Osteoblast (primary cell): ENCODE results near the gene NELL1. TPM values are rescaled to one million over a fixed set of nuclear protein-coding genes. Genes with fewer than 3 reads are reported as not detected.

Source experiments
- DNase-seq: peaks from one replicate; pipeline ENCODE4 v3.0.0; 2011; ENCODE audit warnings: low spot score, mixed read lengths; ENCODE audit not compliant: insufficient read length; ENCODE audit errors: missing footprints
- H2AFZ ChIP-seq: 2 replicates; pipeline ENCODE4 v1.6.0; 2011; ENCODE audit warnings: mild to moderate bottlenecking, low read length
- H3K27ac ChIP-seq: 2 replicates; pipeline ENCODE4 v1.5.1; 2011; ENCODE audit warnings: mild to moderate bottlenecking, low read depth, low read length, moderate library complexity
- H3K27me3 ChIP-seq: 2 replicates; pipeline ENCODE4 v1.6.0; 2012; ENCODE audit warnings: mild to moderate bottlenecking, control low read depth, inconsistent platforms, low read length, moderate library complexity; ENCODE audit not compliant: insufficient read depth
- H3K36me3 ChIP-seq: 2 replicates; pipeline ENCODE4 v1.5.1; 2011; ENCODE audit warnings: mild to moderate bottlenecking, low read length, control low read depth, moderate library complexity; ENCODE audit not compliant: insufficient read depth
- H3K4me1 ChIP-seq: 2 replicates; pipeline ENCODE4 v1.5.1; 2011; ENCODE audit warnings: mild to moderate bottlenecking, low read length, control low read depth, moderate library complexity; ENCODE audit not compliant: insufficient read depth
- H3K4me2 ChIP-seq: 2 replicates; pipeline ENCODE4 v1.6.0; 2011; ENCODE audit warnings: mild to moderate bottlenecking, low read length; ENCODE audit not compliant: insufficient read depth
- H3K4me3 ChIP-seq: fragments of 200-600 bp; sonication (generic); 3 replicates; pipeline ENCODE4 v1.5.1; 2012; ENCODE audit warnings: mild to moderate bottlenecking, low read length, inconsistent platforms; ENCODE audit not compliant: insufficient read depth
- H3K79me2 ChIP-seq: 2 replicates; pipeline ENCODE4 v1.6.0; 2012; ENCODE audit warnings: mild to moderate bottlenecking, low read length, control low read depth, inconsistent platforms; ENCODE audit not compliant: insufficient read depth
- H3K9me3 ChIP-seq: 2 replicates; pipeline ENCODE4 v1.5.1; 2011; ENCODE audit warnings: low read depth, low read length, control low read depth
- H4K20me1 ChIP-seq: 2 replicates; pipeline ENCODE4 v1.6.0; 2012; ENCODE audit warnings: mild to moderate bottlenecking, low read length, control low read depth; ENCODE audit not compliant: insufficient read depth
- CTCF ChIP-seq: IDR thresholded peaks from 2 replicates; pipeline ENCODE4 v1.5.1; 2011; ENCODE audit warnings: mild to moderate bottlenecking, low read depth, low read length, moderate library complexity; ENCODE audit errors: extremely low read depth
- total RNA-seq: library from RNA; depleted of rRNA; stranded (reverse); fragments of >200 nt; gene quantifications from 2 replicates; pipeline ENCODE4 v1.2.3, GENCODE V29; 2012

Gene NELL1
- total RNA-seq, 1 donor: not detected

GRCh38 chr11:21446939-21447590, 777.7 kb downstream of the NELL1 start:
- Histone ChIP-seq H3K27me3 (no peaks in the 10 kb centered on the region), H3K4me2 (no peak overlapping the region), H3K36me3 (no peaks in the 10 kb centered on the region), H3K9me3 (peaks cover 6% of the 10 kb centered on the region), H3K79me2 (no peaks in the 10 kb centered on the region), H3K4me1 (no peaks in the 10 kb centered on the region), H2AFZ (no peak overlapping the region), H3K4me3 (no peak overlapping the region), H3K27ac (no peak overlapping the region), H4K20me1 (no peaks in the 10 kb centered on the region)
- no peak for DNase-seq
- no peak for TF ChIP-seq CTCF

GRCh38 chr11:21447871-21448270, 778.5 kb downstream of the NELL1 start:
- Histone ChIP-seq H3K9me3 (peaks cover 4% of the 10 kb centered on the region), H3K4me3 (no peak overlapping the region), H3K4me1 (no peaks in the 10 kb centered on the region)

GRCh38 chr11:21456186-21456585, 786.8 kb downstream of the NELL1 start:
- H3K4me2 ChIP-seq: no peak overlapping the region
- H3K4me3 ChIP-seq: no peak overlapping the region
- no peaks in the 10 kb centered on the region for H3K79me2 ChIP-seq
- H4K20me1 ChIP-seq: no peaks in the 10 kb centered on the region
- no peaks in the 10 kb centered on the region for H3K4me1 ChIP-seq
- no peaks in the 10 kb centered on the region for H3K9me3 ChIP-seq
- DNase-seq: no peak
- no peak overlapping the region for H3K27ac ChIP-seq
- no peaks in the 10 kb centered on the region for H3K27me3 ChIP-seq
- H2AFZ ChIP-seq: no peak overlapping the region
- H3K36me3 ChIP-seq: no peaks in the 10 kb centered on the region
- TF ChIP-seq CTCF: no peak

More at GRCh38 chr11:21447871-21448270, 778.5 kb downstream of the NELL1 start:
- TF ChIP-seq CTCF: no peak
- Histone ChIP-seq H3K27me3 (no peaks in the 10 kb centered on the region), H3K27ac (no peak overlapping the region), H3K4me2 (no peak overlapping the region), H2AFZ (no peak overlapping the region), H3K79me2 (no peaks in the 10 kb centered on the region), H3K36me3 (no peaks in the 10 kb centered on the region), H4K20me1 (no peaks in the 10 kb centered on the region)
- DNase-seq: no peak

- no peaks in the 10 kb centered on the region for H3K4me1 ChIP-seq
- TF ChIP-seq CTCF: no peak
- no peak overlapping the region for H3K4me2 ChIP-seq
- H3K27me3 ChIP-seq: no peaks in the 10 kb centered on the region
- no peaks in the 10 kb centered on the region for H3K9me3 ChIP-seq
- H3K27ac ChIP-seq: no peak overlapping the region
- no peak overlapping the region for H3K4me3 ChIP-seq
- H3K79me2 ChIP-seq: no peaks in the 10 kb centered on the region
- H3K36me3 ChIP-seq: no peaks in the 10 kb centered on the region
- no peak overlapping the region for H2AFZ ChIP-seq
- no peak for DNase-seq
- no peaks in the 10 kb centered on the region for H4K20me1 ChIP-seq
Measured at GRCh38 chr11:21460082-21460481, 790.7 kb downstream of the NELL1 start.
